ENCODE measurements around the gene PTPA. TPM values are rescaled to one million over a fixed set of nuclear protein-coding genes. Genes with fewer than 3 reads are reported as not detected.

The PTPA gene
- total RNA-seq, 1 donor from 2014 or later = 160 TPM

GRCh38 chr9:129182122-129182521 is 70.9 kb downstream of the PTPA start:
- Mint-ChIP-seq H3K27me3 (ENCODE audit: low read depth) (peaks cover 3% of the 10 kb centered on the region), H3K4me3 (no peak overlapping the region), H3K4me1 (peaks cover 31% of the 10 kb centered on the region), H3K9me3 (no peaks in the 10 kb centered on the region), H3K27ac (no peak overlapping the region), H3K36me3 (no peaks in the 10 kb centered on the region)
- no peak for DNase-seq (ENCODE audit: low spot score in 2 of 2, unreplicated experiment in 2 of 2)
- TF ChIP-seq CTCF (IDR thresholded peaks at IDR 0.05; ENCODE audit: unreplicated experiment) = no peak

- H3K4me1 Mint-ChIP-seq = peaks cover 31% of the 10 kb centered on the region
- DNase-seq (ENCODE audit: low spot score in 2 of 2, unreplicated experiment in 2 of 2) = no peak
- no peak for TF ChIP-seq CTCF (IDR thresholded peaks at IDR 0.05; ENCODE audit: unreplicated experiment)
- peaks cover 3% of the 10 kb centered on the region for H3K9me3 Mint-ChIP-seq
- no peaks in the 10 kb centered on the region for H3K36me3 Mint-ChIP-seq
- no peak overlapping the region for H3K4me3 Mint-ChIP-seq
- peak overlapping the region; percentile 90 for H3K27ac Mint-ChIP-seq
- peaks cover 3% of the 10 kb centered on the region for H3K27me3 Mint-ChIP-seq (ENCODE audit: low read depth)
Measured at GRCh38 chr9:129182625-129183494, 71.6 kb downstream of the PTPA start.

- Mint-ChIP-seq H3K27me3 (ENCODE audit: low read depth) (peaks cover 3% of the 10 kb centered on the region), H3K27ac (peak overlapping the region; percentile 90), H3K4me1 (peaks cover 31% of the 10 kb centered on the region), H3K9me3 (peaks cover 3% of the 10 kb centered on the region), H3K36me3 (no peaks in the 10 kb centered on the region), H3K4me3 (no peak overlapping the region)
- no peak for DNase-seq (ENCODE audit: low spot score in 2 of 2, unreplicated experiment in 2 of 2)
- no peak for TF ChIP-seq CTCF (IDR thresholded peaks at IDR 0.05; ENCODE audit: unreplicated experiment)
Measured at GRCh38 chr9:129183495-129184218, 72.4 kb downstream of the PTPA start.

GRCh38 chr9:129184219-129184524 is 73.0 kb downstream of the PTPA start:
- no peak overlapping the region for H3K4me3 Mint-ChIP-seq
- H3K27ac Mint-ChIP-seq = peak overlapping the region; percentile 90
- H3K36me3 Mint-ChIP-seq = no peaks in the 10 kb centered on the region
- no peaks in the 10 kb centered on the region for H3K27me3 Mint-ChIP-seq (ENCODE audit: low read depth)
- peaks cover 26% of the 10 kb centered on the region for H3K4me1 Mint-ChIP-seq
- no peak for DNase-seq (ENCODE audit: low spot score in 2 of 2, unreplicated experiment in 2 of 2)
- no peak for TF ChIP-seq CTCF (IDR thresholded peaks at IDR 0.05; ENCODE audit: unreplicated experiment)
- H3K9me3 Mint-ChIP-seq = peaks cover 3% of the 10 kb centered on the region

GRCh38 chr9:129184596-129185122 is 73.4 kb downstream of the PTPA start:
- H3K36me3 Mint-ChIP-seq = no peaks in the 10 kb centered on the region
- TF ChIP-seq CTCF (IDR thresholded peaks at IDR 0.05; ENCODE audit: unreplicated experiment) = no peak
- H3K27me3 Mint-ChIP-seq (ENCODE audit: low read depth) = no peaks in the 10 kb centered on the region
- peak overlapping the region; percentile 90 for H3K27ac Mint-ChIP-seq
- peaks cover 24% of the 10 kb centered on the region for H3K4me1 Mint-ChIP-seq
- no peak overlapping the region for H3K4me3 Mint-ChIP-seq
- H3K9me3 Mint-ChIP-seq = peaks cover 3% of the 10 kb centered on the region
- no peak for DNase-seq (ENCODE audit: low spot score in 2 of 2, unreplicated experiment in 2 of 2)

Measured in mesothelial cell of epicardium (in vitro differentiated cells).